ENCODE results near the gene LPCAT2.

LPCAT2 gene

GRCh38 chr16:55503726-55504550 lies 4.9 kb upstream of the LPCAT2 start:
- DNase-seq: no peak

GRCh38 chr16:55505333-55506015 lies 3.4 kb upstream of the LPCAT2 start:
- no peak for DNase-seq

- no peak for DNase-seq
Observed at GRCh38 chr16:55506083-55506482, 2.8 kb upstream of the LPCAT2 start.

GRCh38 chr16:55506708-55507107 lies 2.2 kb upstream of the LPCAT2 start:
- no peak for DNase-seq

- no peak for DNase-seq
Observed at GRCh38 chr16:55508271-55508921, 476 bp upstream of the LPCAT2 start.

- no peak for DNase-seq
Observed at GRCh38 chr16:55510185-55510805, 1.4 kb downstream of the LPCAT2 start.

- no peak for DNase-seq
Observed at GRCh38 chr16:55512941-55513340, 4.1 kb downstream of the LPCAT2 start.

GRCh38 chr16:55513616-55514015 lies 4.7 kb downstream of the LPCAT2 start:
- DNase-seq: no peak

GRCh38 chr16:55515111-55515510 lies 6.2 kb downstream of the LPCAT2 start:
- DNase-seq: no peak

GRCh38 chr16:55521792-55522191 lies 12.9 kb downstream of the LPCAT2 start:
- DNase-seq: no peak

GRCh38 chr16:55526441-55526840 lies 17.6 kb downstream of the LPCAT2 start:
- DNase-seq: no peak

GRCh38 chr16:55527885-55528284 lies 19.0 kb downstream of the LPCAT2 start:
- DNase-seq: no peak

- no peak for DNase-seq
Observed at GRCh38 chr16:55529018-55529417, 20.1 kb downstream of the LPCAT2 start.

GRCh38 chr16:55530316-55530856 lies 21.5 kb downstream of the LPCAT2 start:
- no peak for DNase-seq

- no peak for DNase-seq
Observed at GRCh38 chr16:55532227-55532626, 23.4 kb downstream of the LPCAT2 start.

GRCh38 chr16:55534756-55535155 lies 25.9 kb downstream of the LPCAT2 start:
- no peak for DNase-seq

- no peak for DNase-seq
Observed at GRCh38 chr16:55539049-55539448, 30.2 kb downstream of the LPCAT2 start.

GRCh38 chr16:55539488-55539887 lies 30.6 kb downstream of the LPCAT2 start:
- no peak for DNase-seq

GRCh38 chr16:55540221-55540620 lies 31.3 kb downstream of the LPCAT2 start:
- DNase-seq: no peak

GRCh38 chr16:55542459-55543082 lies 33.7 kb downstream of the LPCAT2 start:
- DNase-seq: no peak

GRCh38 chr16:55543472-55543871 lies 34.6 kb downstream of the LPCAT2 start:
- DNase-seq: no peak

- no peak for DNase-seq
Observed at GRCh38 chr16:55552621-55553020, 43.7 kb downstream of the LPCAT2 start.

- DNase-seq: no peak
Observed at GRCh38 chr16:55555436-55555835, 46.6 kb downstream of the LPCAT2 start.

All from activated T-cell treated with anti-CD3 and anti-CD28 coated beads for 4 hours (primary cell).